Astrocyte of the cerebellum (primary cell): Measurements from ENCODE around the gene SCD5.

ENCODE experiments used
- DNase-seq: peaks from one replicate; pipeline ENCODE4 v3.0.0-alpha.2; 2011; ENCODE audit warnings: low read depth
- H3K4me3 ChIP-seq: 2 replicates; pipeline ENCODE4 v1.5.1; 2011; ENCODE audit warnings: mild to moderate bottlenecking, low read depth, low read length, moderate library complexity
- CTCF ChIP-seq: IDR thresholded peaks from 2 replicates; pipeline ENCODE4 v1.5.1; 2012; ENCODE audit warnings: low read length, low read depth, moderate library complexity, mild to moderate bottlenecking; ENCODE audit errors: missing control alignments
- in situ Hi-C: cut with HindIII; loops from 2 replicates; pipeline ENCODE4 v1.10.0; 2017; ENCODE audit warnings: low sequenced_read_pairs

Gene SCD5

GRCh38 chr4:82611527-82611926 is 187.1 kb downstream of the SCD5 start:
- in situ Hi-C loops: no loop called here
- no peak overlapping the region for H3K4me3 ChIP-seq
- no peak for DNase-seq
- no peak for TF ChIP-seq CTCF

GRCh38 chr4:82610041-82610440 is 188.6 kb downstream of the SCD5 start:
- DNase-seq: no peak
- in situ Hi-C loops: no loop called here
- H3K4me3 ChIP-seq: no peak overlapping the region
- TF ChIP-seq CTCF: no peak

DNA sequence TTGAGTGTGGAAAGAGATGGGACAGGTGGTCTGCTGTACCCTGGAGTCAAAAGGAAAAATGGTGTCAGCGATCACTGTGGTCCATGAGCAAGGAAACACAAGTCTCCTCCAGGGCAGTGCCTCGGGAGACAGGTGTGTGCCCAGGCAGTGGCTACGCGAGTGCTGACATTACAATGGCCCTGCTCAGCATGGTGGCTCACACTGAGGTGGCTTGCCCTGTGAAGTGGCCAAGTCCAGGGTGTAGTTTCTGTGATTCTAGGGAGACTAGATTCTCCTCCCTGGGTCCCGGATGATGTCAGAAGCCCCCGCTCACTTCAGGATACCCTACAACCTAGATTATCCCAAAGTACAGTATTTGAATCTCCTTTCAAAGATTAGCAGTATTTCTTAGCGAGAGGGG is 192.0 kb downstream of the SCD5 start:
- no peak overlapping the region for H3K4me3 ChIP-seq
- no peak for TF ChIP-seq CTCF
- DNase-seq: no peak
- in situ Hi-C loops: no loop called here

GRCh38 chr4:82604522-82604921 is 194.1 kb downstream of the SCD5 start:
- H3K4me3 ChIP-seq: no peak overlapping the region
- no peak for DNase-seq
- in situ Hi-C loops: no loop called here
- TF ChIP-seq CTCF: no peak

- in situ Hi-C loops: no loop called here
- no peak for TF ChIP-seq CTCF
- no peak for DNase-seq
- no peak overlapping the region for H3K4me3 ChIP-seq
Observed at GRCh38 chr4:82601242-82602015, 197.2 kb downstream of the SCD5 start.

DNA sequence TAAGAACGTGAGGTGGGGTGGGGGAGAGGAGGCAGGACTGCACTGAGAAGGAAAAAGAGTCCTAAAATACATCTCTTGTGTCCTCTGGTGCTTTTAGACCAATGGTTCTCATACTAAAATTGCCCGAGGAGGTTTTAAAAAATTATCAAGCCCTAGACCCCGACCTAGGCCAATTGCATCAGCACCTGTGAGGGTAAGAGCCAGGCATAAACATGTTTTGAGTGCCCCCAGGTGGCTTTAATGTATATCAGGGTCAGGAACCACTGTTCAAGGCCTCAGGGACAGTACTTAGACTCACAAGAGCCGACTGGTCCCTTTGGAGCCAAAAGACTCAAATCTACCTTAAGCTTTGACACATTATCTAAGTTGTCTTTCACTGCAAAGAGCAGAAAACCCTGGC is 199.3 kb downstream of the SCD5 start:
- TF ChIP-seq CTCF: no peak
- no peak overlapping the region for H3K4me3 ChIP-seq
- in situ Hi-C loops: no loop called here
- DNase-seq: no peak
